ENCODE data around the gene DENND1A.

Gene DENND1A

GRCh38 chr9:123631862-123632261 is 298.1 kb downstream of the DENND1A start:
- peaks cover 11% of the 10 kb centered on the region for H4K20me1 ChIP-seq (ENCODE audit: insufficient read depth, low read length, poor library complexity, severe bottlenecking)
- peaks cover 4% of the 10 kb centered on the region for H3K4me1 ChIP-seq (ENCODE audit: insufficient read depth, low read length, poor library complexity, severe bottlenecking)
- no peaks in the 10 kb centered on the region for H3K9me2 ChIP-seq (replicated peaks; ENCODE audit: low read depth, low read length)
- H3K27me3 ChIP-seq (ENCODE audit: insufficient read depth, low read length, poor library complexity, severe bottlenecking), result peaks cover 58% of the 10 kb centered on the region
- H3K79me2 ChIP-seq (ENCODE audit: insufficient read depth, low read length), result no peaks in the 10 kb centered on the region
- H3F3A ChIP-seq (ENCODE audit: low read depth), result no peaks in the 10 kb centered on the region
- no peak overlapping the region for H3K4me2 ChIP-seq (ENCODE audit: low read depth, low read length, poor library complexity, severe bottlenecking)
- no peak overlapping the region for H2AFZ ChIP-seq (ENCODE audit: low read length)
- no peaks in the 10 kb centered on the region for H3K9me3 ChIP-seq (ENCODE audit: insufficient read depth, low read depth, low read length)
- H3K4me3 ChIP-seq (ENCODE audit: low read length, poor library complexity, severe bottlenecking), result no peak overlapping the region
- H3K36me3 ChIP-seq (ENCODE audit: insufficient read depth, low read length), result no peaks in the 10 kb centered on the region; the same call in 1 of the 2 replicates
- no peak for TF ChIP-seq CTCF (conservative IDR thresholded peaks at IDR 0.05; ENCODE audit: low read length)
- no peak for TF ChIP-seq EZH2phosphoT487 (IDR thresholded peaks at IDR 0.05; ENCODE audit: borderline replicate concordance)
- no peak overlapping the region for H3K9ac ChIP-seq (ENCODE audit: low read depth, low read length, poor library complexity, severe bottlenecking)

DNA sequence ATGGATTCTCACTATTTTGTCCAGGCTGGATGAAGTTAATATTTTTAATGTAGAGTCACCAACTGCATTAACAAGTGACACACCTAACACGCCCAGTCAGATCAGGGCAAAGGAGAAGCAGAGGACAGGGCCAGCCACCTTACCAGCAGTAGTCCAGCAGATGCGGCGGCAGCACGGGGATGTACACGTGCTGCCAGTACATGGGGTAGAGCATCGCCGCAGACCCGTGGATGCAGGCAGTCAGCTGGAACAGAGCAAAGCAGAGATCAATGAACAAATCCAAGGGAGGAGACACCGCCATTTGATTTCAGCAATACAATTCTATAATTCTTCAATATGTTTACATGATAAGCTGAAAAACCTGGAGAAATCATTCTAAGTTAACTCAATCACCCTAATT is 299.7 kb downstream of the DENND1A start:
- H3K9ac ChIP-seq (ENCODE audit: low read depth, low read length, poor library complexity, severe bottlenecking), result no peak overlapping the region

GRCh38 chr9:123629531-123629930 is 300.4 kb downstream of the DENND1A start:
- Histone ChIP-seq H3F3A (ENCODE audit: low read depth) (no peaks in the 10 kb centered on the region), H3K9me3 (ENCODE audit: insufficient read depth, low read depth, low read length) (no peaks in the 10 kb centered on the region), H3K27me3 (ENCODE audit: insufficient read depth, low read length, poor library complexity, severe bottlenecking) (peaks cover 35% of the 10 kb centered on the region), H3K4me3 (ENCODE audit: low read length, poor library complexity, severe bottlenecking) (no peak overlapping the region), H3K4me2 (ENCODE audit: low read depth, low read length, poor library complexity, severe bottlenecking) (no peak overlapping the region), H2AFZ (ENCODE audit: low read length) (no peak overlapping the region), H3K9me2 (replicated peaks; ENCODE audit: low read depth, low read length) (no peaks in the 10 kb centered on the region), H3K36me3 (ENCODE audit: insufficient read depth, low read length) (no peaks in the 10 kb centered on the region; the same call in 1 of the 2 replicates), H3K79me2 (ENCODE audit: insufficient read depth, low read length) (no peaks in the 10 kb centered on the region), H4K20me1 (ENCODE audit: insufficient read depth, low read length, poor library complexity, severe bottlenecking) (no peaks in the 10 kb centered on the region), H3K9ac (ENCODE audit: low read depth, low read length, poor library complexity, severe bottlenecking) (no peak overlapping the region), H3K4me1 (ENCODE audit: insufficient read depth, low read length, poor library complexity, severe bottlenecking) (peaks cover 4% of the 10 kb centered on the region)
- TF ChIP-seq EZH2phosphoT487 (IDR thresholded peaks at IDR 0.05; ENCODE audit: borderline replicate concordance) (no peak), CTCF (conservative IDR thresholded peaks at IDR 0.05; ENCODE audit: low read length) (no peak)

More for the DNA sequence above, 299.7 kb downstream of the DENND1A start:
- no peak for TF ChIP-seq CTCF (conservative IDR thresholded peaks at IDR 0.05; ENCODE audit: low read length)
- no peak for TF ChIP-seq EZH2phosphoT487 (IDR thresholded peaks at IDR 0.05; ENCODE audit: borderline replicate concordance)
- Histone ChIP-seq H3K9me3 (ENCODE audit: insufficient read depth, low read depth, low read length) (no peaks in the 10 kb centered on the region), H3K4me1 (ENCODE audit: insufficient read depth, low read length, poor library complexity, severe bottlenecking) (peaks cover 4% of the 10 kb centered on the region), H3F3A (ENCODE audit: low read depth) (no peaks in the 10 kb centered on the region), H4K20me1 (ENCODE audit: insufficient read depth, low read length, poor library complexity, severe bottlenecking) (peaks cover 1% of the 10 kb centered on the region), H3K36me3 (ENCODE audit: insufficient read depth, low read length) (no peaks in the 10 kb centered on the region; the same call in 1 of the 2 replicates), H3K4me2 (ENCODE audit: low read depth, low read length, poor library complexity, severe bottlenecking) (no peak overlapping the region), H3K79me2 (ENCODE audit: insufficient read depth, low read length) (no peaks in the 10 kb centered on the region), H3K4me3 (ENCODE audit: low read length, poor library complexity, severe bottlenecking) (no peak overlapping the region), H3K9me2 (replicated peaks; ENCODE audit: low read depth, low read length) (no peaks in the 10 kb centered on the region), H2AFZ (ENCODE audit: low read length) (no peak overlapping the region), H3K27me3 (ENCODE audit: insufficient read depth, low read length, poor library complexity, severe bottlenecking) (peaks cover 42% of the 10 kb centered on the region)
